Measurements from ENCODE around the gene ABCF1. TPM values are rescaled to one million over a fixed set of nuclear protein-coding genes. Genes with fewer than 3 reads are reported as not detected.

Gene ABCF1
- polyA plus RNA-seq, 1 donor (not counting 4 experiments of a cell fraction or from before 2014, with no cell fraction given): 30.0 TPM

DNA sequence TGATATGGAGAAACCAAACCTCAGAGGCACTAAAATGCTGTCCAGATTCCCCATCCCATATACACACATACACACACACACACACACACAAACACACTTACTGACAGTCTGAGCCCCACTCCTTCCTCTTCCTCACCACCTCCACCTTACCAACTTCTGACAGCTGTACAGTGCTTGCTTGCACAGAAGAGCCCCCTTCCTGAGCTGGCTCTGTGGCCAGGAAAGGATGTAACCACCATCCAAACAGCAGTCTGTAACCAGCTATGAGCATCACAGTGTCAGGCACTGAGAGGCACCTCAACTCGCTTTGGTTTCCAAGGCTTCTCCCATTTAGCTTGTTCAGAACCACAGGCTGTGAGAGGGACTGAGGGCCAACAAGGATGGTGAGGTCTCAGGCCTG, 69.8 kb downstream of the ABCF1 start:
- Histone ChIP-seq H3K36me3 (ENCODE audit: control insufficient read depth in 2 of 2, extremely low read depth in 1 of 2, insufficient read depth in 2 of 2, low read length in 2 of 2) (peaks cover 13 to 21% of the 10 kb centered on the region in 2 experiments), H3K27ac (ENCODE audit: control insufficient read depth, insufficient read depth, low read length) (no peak overlapping the region)
- no peak for DNase-seq (ENCODE audit: low read depth, low spot score)

More for the DNA sequence above, 69.8 kb downstream of the ABCF1 start:
- Histone ChIP-seq H3K9me3 (ENCODE audit: control insufficient read depth, low read depth, low read length) (no peaks in the 10 kb centered on the region), H2AFZ (ENCODE audit: control insufficient read depth, low read length) (no peak overlapping the region), H3K9ac (ENCODE audit: control insufficient read depth, extremely low read depth, insufficient read depth, low read length) (no peak overlapping the region), H3K4me2 (ENCODE audit: control insufficient read depth, extremely low read depth, insufficient read depth, low read depth, low read length) (no peak overlapping the region), H4K20me1 (ENCODE audit: control insufficient read depth, extremely low read depth, insufficient read depth, low read length) (no peaks in the 10 kb centered on the region), H3K4me1 (ENCODE audit: control insufficient read depth, extremely low read depth, insufficient read depth, low read length) (no peaks in the 10 kb centered on the region), H3K9me1 (ENCODE audit: control insufficient read depth, extremely low read depth, insufficient read depth, low read length) (peaks cover 2% of the 10 kb centered on the region), H3K4me3 (ENCODE audit: control insufficient read depth in 2 of 3, extremely low read depth in 1 of 3, insufficient read depth in 2 of 3, low read depth in 1 of 3, low read length in 3 of 3) (no peak overlapping the region), H3K79me2 (ENCODE audit: control insufficient read depth, insufficient read depth, low read length) (no peaks in the 10 kb centered on the region), H3K27me3 (ENCODE audit: control insufficient read depth, extremely low read depth, insufficient read depth, low read length) (no peaks in the 10 kb centered on the region)
- dilution Hi-C loops (cut with MboI; ENCODE audit: extremely low pct_ligation_motif_present, low sequenced_read_pairs): no loop called here
- TF ChIP-seq EZH2 (IDR thresholded peaks at IDR 0.05; ENCODE audit: low read length): no peak
- no peak for FAIRE-seq

Small RNA genes within 50 kb of the gene (small RNA-seq; reads per million reads assigned to genes)
- gene MIR877 (ENCODE audit: insufficient read length in 3 of 3, low read depth in 3 of 3, low replicate concordance in 1 of 3): 0 to 0.33 (median 0.07) reads per million in 3 experiments

Other genes with a start within 250 kb of the ABCF1 start
- 6.4 to 7.9 TPM (median 7.4 TPM) in 3 replicates for gene TRIM39, start 244.5 kb upstream of the ABCF1 start, polyA plus RNA-seq
- gene RPP21, start 226.3 kb upstream of the ABCF1 start, polyA plus RNA-seq: 25.7 to 40.5 TPM (median 26.8 TPM) in 3 replicates
- gene HLA-E, start 81.9 kb upstream of the ABCF1 start, polyA plus RNA-seq: 108 to 177 TPM (median 123 TPM) in 3 replicates
- 28.7 to 48.2 TPM (median 39.5 TPM) in 3 replicates for gene GNL1, start 15.0 kb upstream of the ABCF1 start, polyA plus RNA-seq
- 5.4 to 6.4 TPM (median 6.1 TPM) in 3 replicates for gene PRR3, start 14.1 kb upstream of the ABCF1 start, polyA plus RNA-seq
- gene PPP1R10, start 45.8 kb downstream of the ABCF1 start, polyA plus RNA-seq: 25.3 to 36.6 TPM (median 30.0 TPM) in 3 replicates
- gene MRPS18B, start 46.4 kb downstream of the ABCF1 start, polyA plus RNA-seq: 55.0 to 74.6 TPM (median 59.8 TPM) in 3 replicates
- 3.8 to 6.0 TPM (median 5.4 TPM) in 3 replicates for gene ATAT1, start 55.4 kb downstream of the ABCF1 start, polyA plus RNA-seq
- 6.7 to 8.7 TPM (median 7.8 TPM) in 3 replicates for gene C6orf136, start 75.7 kb downstream of the ABCF1 start, polyA plus RNA-seq
- gene DHX16, start 101.6 kb downstream of the ABCF1 start, polyA plus RNA-seq: 27.9 to 36.4 TPM (median 34.2 TPM) in 3 replicates
- 87.0 to 114 TPM (median 88.9 TPM) in 3 replicates for gene PPP1R18, start 115.2 kb downstream of the ABCF1 start, polyA plus RNA-seq
- 2.7 to 17.8 TPM (median 7.0 TPM) in 3 replicates for gene NRM, start 119.5 kb downstream of the ABCF1 start, polyA plus RNA-seq
- 4.2 to 10.0 TPM (median 6.9 TPM) in 3 replicates for gene MDC1, start 145.8 kb downstream of the ABCF1 start, polyA plus RNA-seq
- 1,010 to 1,517 TPM (median 1,159 TPM) in 3 replicates for gene TUBB, start 148.9 kb downstream of the ABCF1 start, polyA plus RNA-seq
- 21.6 to 23.8 TPM (median 22.1 TPM) in 3 replicates for gene FLOT1, start 171.2 kb downstream of the ABCF1 start, polyA plus RNA-seq
- 171 to 289 TPM (median 277 TPM) in 3 replicates for gene IER3, start 173.1 kb downstream of the ABCF1 start, polyA plus RNA-seq